ENCODE measurements around the gene GABRB1. TPM values are rescaled to one million over a fixed set of nuclear protein-coding genes. Genes with fewer than 3 reads are reported as not detected.

GABRB1 gene
- total RNA-seq, 1 experiment from 2014 or later = not detected

GRCh38 chr4:47000406-47000805 is 31.0 kb upstream of the GABRB1 start:
- Histone ChIP-seq H2AFZ (ENCODE audit: low read depth, low read length, poor library complexity, severe bottlenecking) (no peak overlapping the region), H3K4me1 (ENCODE audit: control insufficient read depth in 1 of 2, insufficient read depth in 2 of 2, low read length in 2 of 2) (no peaks in the 10 kb centered on the region), H3K9me2 (ENCODE audit: insufficient read depth) (no peaks in the 10 kb centered on the region), H3K9ac (ENCODE audit: low read length) (no peak overlapping the region), H3K27me3 (ENCODE audit: insufficient read depth, low read length) (no peaks in the 10 kb centered on the region), H3K4me2 (ENCODE audit: low read length) (no peak overlapping the region), H3K27ac (ENCODE audit: low read depth, low read length) (no peak overlapping the region), H3K79me2 (ENCODE audit: insufficient read depth, low read length) (no peaks in the 10 kb centered on the region), H3K4me3 (replicated peaks in 1 of 2; ENCODE audit: low read depth in 1 of 2, low read length in 2 of 2) (no peak overlapping the region), H3K9me3 (ENCODE audit: control insufficient read depth in 1 of 2, insufficient read depth in 1 of 2, low read depth in 1 of 2, low read length in 2 of 2) (no peaks in the 10 kb centered on the region), H4K20me1 (ENCODE audit: insufficient read depth) (no peaks in the 10 kb centered on the region), H3K36me3 (ENCODE audit: control insufficient read depth in 1 of 2, insufficient read depth in 2 of 2, low read length in 2 of 2) (no peaks in the 10 kb centered on the region)
- ChIA-PET RAD21 (ENCODE audit: low non-redundant PET in 1 of 2, low total read pairs in 2 of 2, uncharacterized antibody in 2 of 2, unreplicated experiment in 2 of 2) (no interaction called here), CTCF (no interaction called here), POLR2A (no interaction called here)
- no peak for TF ChIP-seq ATF3 (IDR thresholded peaks at IDR 0.05)
- no peak for ATAC-seq
- intact Hi-C loops (cut with micrococcal nuclease) = no loop called here
- no peak for DNase-seq (ENCODE audit: low read depth, low spot score)
- BruUV-seq (replicated peaks) = no TSS peak

- Histone ChIP-seq H3K9me2 (ENCODE audit: insufficient read depth) (no peaks in the 10 kb centered on the region), H3K4me3 (replicated peaks in 1 of 2; ENCODE audit: low read depth in 1 of 2, low read length in 2 of 2) (no peak overlapping the region), H3K36me3 (ENCODE audit: control insufficient read depth in 1 of 2, insufficient read depth in 2 of 2, low read length in 2 of 2) (no peaks in the 10 kb centered on the region), H4K20me1 (ENCODE audit: insufficient read depth) (no peaks in the 10 kb centered on the region), H3K27me3 (ENCODE audit: insufficient read depth, low read length) (no peaks in the 10 kb centered on the region), H3K9me3 (ENCODE audit: control insufficient read depth in 1 of 2, insufficient read depth in 1 of 2, low read depth in 1 of 2, low read length in 2 of 2) (no peaks in the 10 kb centered on the region), H3K9ac (ENCODE audit: low read length) (no peak overlapping the region), H3K4me1 (ENCODE audit: control insufficient read depth in 1 of 2, insufficient read depth in 2 of 2, low read length in 2 of 2) (no peaks in the 10 kb centered on the region), H3K4me2 (ENCODE audit: low read length) (no peak overlapping the region), H3K27ac (ENCODE audit: low read depth, low read length) (no peak overlapping the region), H3K79me2 (ENCODE audit: insufficient read depth, low read length) (no peaks in the 10 kb centered on the region), H2AFZ (ENCODE audit: low read depth, low read length, poor library complexity, severe bottlenecking) (no peak overlapping the region)
- ChIA-PET RAD21 (ENCODE audit: low non-redundant PET in 1 of 2, low total read pairs in 2 of 2, uncharacterized antibody in 2 of 2, unreplicated experiment in 2 of 2) (no interaction called here), POLR2A (no interaction called here), CTCF (no interaction called here)
- no peak for ATAC-seq
- no peak for DNase-seq (ENCODE audit: low read depth, low spot score)
- intact Hi-C loops (cut with micrococcal nuclease) = no loop called here
- no TSS peak for BruUV-seq (replicated peaks)
- TF ChIP-seq RAD21 (IDR thresholded peaks at IDR 0.05; ENCODE audit: low read depth) (no peak), CTCF (IDR thresholded peaks at IDR 0.05 in 2 of 3, conservative IDR thresholded peaks at IDR 0.05 in 1 of 3; ENCODE audit: borderline replicate concordance in 1 of 3, insufficient read depth in 1 of 3, low read depth in 2 of 3, low read length in 2 of 3) (0 out of 6 replicates have a peak, but pooled peaks of 1 of the 3 experiments have one; percentile 16)
Observed at GRCh38 chr4:47002580-47002979, 28.8 kb upstream of the GABRB1 start.

All from HCT116 (cell line).